Nephron progenitor cell (in vitro differentiated cells): ENCODE data around the gene PRKACB.
"Not testable (repeated sequence)": the region's sequence is repeated elsewhere in the genome, so short reads cannot be mapped to it uniquely, and the experiment has no call there.

Source experiments
- DNase-seq: peaks from one replicate; pipeline ENCODE4 v3.0.0; 2021
- H3K27ac Mint-ChIP-seq: 2 replicates; pipeline ENCODE4 v1.8.0; 2021; ENCODE audit warnings: mild to moderate bottlenecking, moderate library complexity, mixed read lengths
- H3K27me3 Mint-ChIP-seq: 2 replicates; pipeline ENCODE4 v1.8.0; 2021; ENCODE audit warnings: mild to moderate bottlenecking, low read depth, mixed read lengths; ENCODE audit not compliant: poor library complexity
- H3K36me3 Mint-ChIP-seq: 2 replicates; pipeline ENCODE4 v1.8.0; 2021; ENCODE audit warnings: low read depth, mixed read lengths
- H3K4me1 Mint-ChIP-seq: 2 replicates; pipeline ENCODE4 v1.8.0; 2021; ENCODE audit warnings: mixed read lengths
- H3K4me3 Mint-ChIP-seq: 2 replicates; pipeline ENCODE4 v1.8.0; 2021; ENCODE audit warnings: mild to moderate bottlenecking, moderate library complexity, mixed read lengths
- H3K9me3 Mint-ChIP-seq: 2 replicates; pipeline ENCODE4 v1.8.0; 2021; ENCODE audit warnings: mild to moderate bottlenecking, moderate library complexity, mixed read lengths
- TF ChIP-seq, protein P1 (sequence below): fragments of 200-600 bp; sonication (generic); IDR thresholded peaks from 2 replicates; pipeline ENCODE4 v1.5.0; 2021; ENCODE audit warnings: antibody characterized with exemption

The PRKACB gene

DNA sequence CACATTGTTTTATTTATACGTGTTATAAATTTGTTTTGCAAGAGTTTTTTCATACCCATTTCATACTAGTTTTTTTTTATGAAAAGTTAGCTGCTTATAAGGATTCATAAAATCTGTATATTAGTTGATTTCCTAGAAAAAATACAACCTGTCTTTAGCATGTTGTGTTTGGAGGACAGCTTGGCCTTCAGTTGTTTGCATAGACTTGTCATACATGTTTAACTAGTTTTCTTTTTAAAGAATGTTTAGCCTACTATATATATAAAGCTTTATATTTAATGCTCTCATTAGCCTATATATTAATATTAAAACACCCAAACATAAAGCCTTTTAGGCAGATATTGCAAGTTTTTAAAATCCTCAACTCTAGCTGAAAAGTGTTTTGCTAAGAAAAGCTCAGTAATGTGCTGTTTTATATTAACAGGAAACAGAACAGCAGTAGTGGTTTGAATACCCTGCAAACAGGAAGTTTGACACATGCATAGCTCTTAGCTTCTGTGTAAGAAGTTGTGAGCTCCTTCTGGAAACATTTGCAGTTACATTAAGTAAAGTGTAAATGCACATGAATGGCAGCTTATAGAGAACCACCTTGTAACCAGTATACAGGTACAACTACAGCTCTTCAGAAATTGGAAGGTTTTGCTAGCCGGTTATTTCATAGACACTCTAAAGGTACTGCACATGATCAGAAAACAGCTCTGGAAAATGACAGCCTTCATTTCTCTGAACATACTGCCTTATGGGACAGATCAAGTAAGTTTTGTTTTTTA is at the start of gene PRKACB:
Gene PRKACB, plus strand, starts transcription at position 476 of the 770 bp plus-strand sequence. Its CDS starts 91 bp downstream, at position 567.
- no peaks in the 10 kb centered on the region for H3K27me3 Mint-ChIP-seq
- peaks cover 7% of the 10 kb centered on the region for H3K36me3 Mint-ChIP-seq
- DNase-seq = no peak
- H3K4me3 Mint-ChIP-seq = no peak within 1 kb of the TSS
- no peaks in the 10 kb centered on the region for H3K4me1 Mint-ChIP-seq
- TF ChIP-seq, protein P1, sequence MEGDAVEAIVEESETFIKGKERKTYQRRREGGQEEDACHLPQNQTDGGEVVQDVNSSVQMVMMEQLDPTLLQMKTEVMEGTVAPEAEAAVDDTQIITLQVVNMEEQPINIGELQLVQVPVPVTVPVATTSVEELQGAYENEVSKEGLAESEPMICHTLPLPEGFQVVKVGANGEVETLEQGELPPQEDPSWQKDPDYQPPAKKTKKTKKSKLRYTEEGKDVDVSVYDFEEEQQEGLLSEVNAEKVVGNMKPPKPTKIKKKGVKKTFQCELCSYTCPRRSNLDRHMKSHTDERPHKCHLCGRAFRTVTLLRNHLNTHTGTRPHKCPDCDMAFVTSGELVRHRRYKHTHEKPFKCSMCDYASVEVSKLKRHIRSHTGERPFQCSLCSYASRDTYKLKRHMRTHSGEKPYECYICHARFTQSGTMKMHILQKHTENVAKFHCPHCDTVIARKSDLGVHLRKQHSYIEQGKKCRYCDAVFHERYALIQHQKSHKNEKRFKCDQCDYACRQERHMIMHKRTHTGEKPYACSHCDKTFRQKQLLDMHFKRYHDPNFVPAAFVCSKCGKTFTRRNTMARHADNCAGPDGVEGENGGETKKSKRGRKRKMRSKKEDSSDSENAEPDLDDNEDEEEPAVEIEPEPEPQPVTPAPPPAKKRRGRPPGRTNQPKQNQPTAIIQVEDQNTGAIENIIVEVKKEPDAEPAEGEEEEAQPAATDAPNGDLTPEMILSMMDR = no peak
- peak within 1 kb of the TSS; percentile 72 for H3K27ac Mint-ChIP-seq
- peaks cover 5% of the 10 kb centered on the region for H3K9me3 Mint-ChIP-seq

DNA sequence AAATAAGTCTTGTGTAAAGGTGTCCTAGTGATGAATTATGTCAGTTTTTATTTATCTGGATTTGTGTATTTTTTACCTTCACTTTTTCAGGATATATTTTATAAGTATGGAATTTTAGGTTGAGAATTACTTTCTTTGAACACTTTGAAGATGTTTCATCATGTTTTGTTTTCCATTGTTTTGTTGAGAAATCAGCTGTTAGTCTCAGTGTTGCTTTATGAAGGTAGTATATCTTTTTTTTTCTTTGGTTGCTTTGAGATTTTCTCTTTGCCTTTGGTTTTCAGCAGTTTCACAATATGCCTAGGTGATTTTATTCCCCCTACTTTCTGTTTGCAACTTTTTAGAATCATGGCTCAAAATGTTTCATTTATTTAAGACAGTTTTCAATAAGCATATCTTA is 48.8 kb upstream of the PRKACB start:
- no peak for DNase-seq
- Mint-ChIP-seq H3K27me3 (no peaks in the 10 kb centered on the region), H3K27ac (no peak overlapping the region), H3K4me3 (no peak overlapping the region), H3K9me3 (peaks cover 46% of the 10 kb centered on the region), H3K4me1 (no peaks in the 10 kb centered on the region), H3K36me3 (peaks cover 77% of the 10 kb centered on the region)
- TF ChIP-seq, protein P1 = no peak

DNA sequence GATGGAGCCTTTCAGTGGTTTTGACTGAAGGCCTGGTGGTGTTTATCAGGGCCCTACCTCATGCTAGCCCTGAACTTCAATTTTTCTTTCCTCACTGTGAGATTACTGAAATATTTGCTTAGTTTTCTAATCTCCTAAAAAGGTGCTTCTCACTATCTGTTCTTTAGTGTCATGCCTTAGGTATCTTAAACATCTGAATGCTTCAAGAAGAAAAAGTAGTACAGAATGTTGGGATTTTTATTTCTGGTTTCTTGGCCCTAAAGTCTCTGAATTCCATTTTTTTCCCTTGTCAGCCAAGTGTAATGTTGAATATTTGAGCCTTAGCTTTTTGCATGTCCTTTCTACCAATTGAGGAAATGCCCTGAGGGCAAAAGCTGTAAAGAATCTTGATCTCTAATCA is 47.9 kb upstream of the PRKACB start:
- no peak for DNase-seq
- Mint-ChIP-seq H3K27ac (no peak overlapping the region), H3K4me3 (no peak overlapping the region), H3K9me3 (peaks cover 46% of the 10 kb centered on the region), H3K36me3 (peaks cover 82% of the 10 kb centered on the region), H3K27me3 (no peaks in the 10 kb centered on the region), H3K4me1 (no peaks in the 10 kb centered on the region)
- TF ChIP-seq, protein P1 = no peak

DNA sequence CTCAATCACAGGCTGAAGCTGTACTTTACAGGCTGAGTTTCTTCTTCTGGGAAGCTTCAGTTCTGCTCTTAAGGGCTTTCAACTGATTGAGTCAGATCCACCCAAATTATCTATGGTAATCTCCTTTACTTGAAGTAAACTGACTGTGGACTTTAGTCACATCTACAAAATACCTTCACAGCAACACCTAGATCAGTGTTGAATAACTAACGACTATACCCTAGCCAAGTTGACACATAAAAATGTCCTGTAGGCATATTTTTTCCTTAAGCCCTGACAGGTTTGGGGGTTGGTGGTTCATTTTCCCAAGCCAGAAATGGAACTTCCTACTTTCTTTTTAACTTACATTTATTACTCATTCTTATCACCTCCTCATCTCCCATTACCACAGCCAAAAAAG is 42.9 kb upstream of the PRKACB start:
- H3K27ac Mint-ChIP-seq = no peak overlapping the region
- TF ChIP-seq, protein P1 = no peak
- no peak overlapping the region for H3K4me3 Mint-ChIP-seq
- peaks cover 58% of the 10 kb centered on the region for H3K36me3 Mint-ChIP-seq
- H3K4me1 Mint-ChIP-seq = peaks cover 18% of the 10 kb centered on the region
- H3K27me3 Mint-ChIP-seq = no peaks in the 10 kb centered on the region
- no peak for DNase-seq
- H3K9me3 Mint-ChIP-seq = peaks cover 25% of the 10 kb centered on the region

DNA sequence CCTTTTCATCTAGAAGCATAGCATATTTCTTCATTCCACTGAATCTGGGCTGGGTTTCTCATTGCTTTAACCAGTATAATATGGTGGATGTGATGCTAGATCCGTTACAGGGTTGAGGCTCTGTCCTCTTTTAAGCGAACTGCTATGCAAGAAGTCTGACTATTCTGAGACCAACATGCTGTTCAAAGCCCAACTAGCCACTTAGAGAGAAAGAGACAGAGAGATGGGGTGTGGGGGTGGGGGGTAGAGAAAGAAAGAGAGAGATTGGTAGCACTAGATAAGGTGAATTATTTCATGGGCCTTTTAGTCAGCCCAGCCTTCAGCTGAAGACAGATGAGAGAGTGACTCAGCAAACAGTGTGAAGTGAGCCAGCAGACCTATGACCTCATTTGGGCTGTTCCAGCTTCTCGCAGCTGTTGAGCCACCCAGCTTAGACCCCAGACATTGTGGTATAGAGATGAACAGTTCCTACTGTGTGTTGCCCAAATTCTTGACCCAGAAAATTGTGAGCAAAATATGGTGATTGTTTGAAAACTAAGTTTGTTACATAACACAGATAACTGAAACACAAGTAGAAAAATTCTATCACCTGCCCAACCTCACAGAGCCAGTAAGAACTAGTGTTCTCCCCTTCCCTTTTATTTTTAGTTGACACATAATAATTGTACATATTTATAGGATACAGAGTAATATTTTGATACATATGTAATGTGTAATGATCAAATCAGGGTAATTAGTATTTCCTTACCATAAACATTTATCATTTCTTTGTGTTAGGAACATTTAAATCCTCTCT is 40.7 kb upstream of the PRKACB start:
- Mint-ChIP-seq H3K27ac (peak overlapping the region; percentile 24), H3K27me3 (no peaks in the 10 kb centered on the region)

DNA sequence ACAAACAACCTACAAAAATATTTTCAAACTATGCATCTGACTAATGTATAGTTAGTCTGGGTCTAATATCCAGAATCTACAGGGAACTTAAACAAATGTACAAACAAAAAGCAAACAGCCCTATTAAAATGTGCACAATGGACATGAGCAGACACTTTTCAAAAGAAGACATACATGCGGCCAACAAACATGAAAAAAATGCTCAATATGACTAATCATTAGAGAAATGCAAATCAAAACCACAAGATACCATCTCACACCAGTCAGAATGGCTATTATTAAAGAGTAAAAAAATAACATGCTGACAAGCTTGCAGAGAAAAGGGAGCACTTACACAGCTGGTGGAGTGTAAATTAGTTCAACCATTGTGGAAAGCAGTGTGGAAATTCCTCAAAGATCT is 36.5 kb upstream of the PRKACB start:
- H3K27ac Mint-ChIP-seq, H3K4me3 Mint-ChIP-seq, H3K27me3 Mint-ChIP-seq, DNase-seq: not testable (repeated sequence)
- H3K4me1 Mint-ChIP-seq = peaks cover 15% of the 10 kb centered on the region
- peaks cover 25% of the 10 kb centered on the region for H3K9me3 Mint-ChIP-seq
- H3K36me3 Mint-ChIP-seq = peaks cover 46% of the 10 kb centered on the region

More for the DNA sequence above, 40.7 kb upstream of the PRKACB start:
- no peak for DNase-seq
- Mint-ChIP-seq H3K4me1 (peaks cover 18% of the 10 kb centered on the region), H3K36me3 (peaks cover 60% of the 10 kb centered on the region), H3K9me3 (peaks cover 24% of the 10 kb centered on the region), H3K4me3 (no peak overlapping the region)
- TF ChIP-seq, protein P1 = no peak
